ENCODE data around the gene CAMK1. TPM values are rescaled to one million over a fixed set of nuclear protein-coding genes. Genes with fewer than 3 reads are reported as not detected.

The CAMK1 gene
- total RNA-seq, 2 donors from 2014 or later, result 10.9 to 34.9 TPM

DNA sequence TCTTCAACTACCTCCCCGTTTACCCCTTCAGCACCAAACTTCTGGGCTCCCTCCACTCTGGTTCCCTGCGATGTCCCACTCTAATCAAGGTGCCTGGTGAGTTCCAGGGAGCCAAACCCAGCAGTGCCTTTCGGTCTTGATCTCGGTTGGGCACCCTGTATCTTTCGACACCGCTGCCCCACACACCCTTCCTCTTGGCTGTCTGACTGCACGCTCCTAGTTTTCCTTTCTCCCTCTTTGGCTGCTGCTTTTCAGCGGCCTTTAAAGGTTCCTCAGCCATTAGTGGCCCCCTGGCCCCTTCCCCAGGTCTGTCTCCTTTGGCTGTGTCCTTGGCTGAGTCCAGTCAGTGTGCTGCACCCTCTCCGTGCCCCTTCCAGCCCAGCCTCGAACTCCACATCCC is 41.1 kb upstream of the CAMK1 start:
- WGBS, 2 donors, result 67 to 78% methylated on average over 10 of the region's 10 CpGs
- Histone ChIP-seq H3K36me3 (replicated peaks in 1 of 2; ENCODE audit: insufficient read depth in 1 of 2, low read depth in 2 of 2) (peaks cover 0 to under 1% of the 10 kb centered on the region in 2 donors), H3K27me3 (no peaks in the 10 kb centered on the region), H3K4me3 (no peak overlapping the region), H3K4me1 (peaks cover 21% of the 10 kb centered on the region), H3K9me3 (no peaks in the 10 kb centered on the region), H3K27ac (no peak overlapping the region)
- intact Hi-C loops (cut with DNase I), result no loop called here
- ATAC-seq, result no peak
- no peak for DNase-seq
- TF ChIP-seq, protein P1, sequence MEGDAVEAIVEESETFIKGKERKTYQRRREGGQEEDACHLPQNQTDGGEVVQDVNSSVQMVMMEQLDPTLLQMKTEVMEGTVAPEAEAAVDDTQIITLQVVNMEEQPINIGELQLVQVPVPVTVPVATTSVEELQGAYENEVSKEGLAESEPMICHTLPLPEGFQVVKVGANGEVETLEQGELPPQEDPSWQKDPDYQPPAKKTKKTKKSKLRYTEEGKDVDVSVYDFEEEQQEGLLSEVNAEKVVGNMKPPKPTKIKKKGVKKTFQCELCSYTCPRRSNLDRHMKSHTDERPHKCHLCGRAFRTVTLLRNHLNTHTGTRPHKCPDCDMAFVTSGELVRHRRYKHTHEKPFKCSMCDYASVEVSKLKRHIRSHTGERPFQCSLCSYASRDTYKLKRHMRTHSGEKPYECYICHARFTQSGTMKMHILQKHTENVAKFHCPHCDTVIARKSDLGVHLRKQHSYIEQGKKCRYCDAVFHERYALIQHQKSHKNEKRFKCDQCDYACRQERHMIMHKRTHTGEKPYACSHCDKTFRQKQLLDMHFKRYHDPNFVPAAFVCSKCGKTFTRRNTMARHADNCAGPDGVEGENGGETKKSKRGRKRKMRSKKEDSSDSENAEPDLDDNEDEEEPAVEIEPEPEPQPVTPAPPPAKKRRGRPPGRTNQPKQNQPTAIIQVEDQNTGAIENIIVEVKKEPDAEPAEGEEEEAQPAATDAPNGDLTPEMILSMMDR (IDR thresholded peaks at IDR 0.05), result no peak
- no peak for TF ChIP-seq POLR2A (IDR thresholded peaks at IDR 0.05)

GRCh38 chr3:9810433-9810770 is 40.7 kb upstream of the CAMK1 start:
- TF ChIP-seq, protein P1 (IDR thresholded peaks at IDR 0.05), result no peak
- TF ChIP-seq POLR2A (IDR thresholded peaks at IDR 0.05), result no peak
- H3K27ac ChIP-seq, result peak overlapping the region; percentile 73 to 97 (median 88)
- H3K4me1 ChIP-seq, result peaks cover 21% of the 10 kb centered on the region
- H3K9me3 ChIP-seq, result no peaks in the 10 kb centered on the region
- peak overlapping the region; percentile 50 to 51 for H3K4me3 ChIP-seq
- no peaks in the 10 kb centered on the region for H3K27me3 ChIP-seq
- peaks cover 0 to 3% of the 10 kb centered on the region in 2 donors for H3K36me3 ChIP-seq (replicated peaks in 1 of 2; ENCODE audit: insufficient read depth in 1 of 2, low read depth in 2 of 2)
- DNase-seq (no peak), ATAC-seq (no peak)
- intact Hi-C loops (cut with DNase I), result no loop called here
- 5 to 21% methylated on average over 9 to 18 of the region's 18 CpGs for WGBS, 2 donors

DNA sequence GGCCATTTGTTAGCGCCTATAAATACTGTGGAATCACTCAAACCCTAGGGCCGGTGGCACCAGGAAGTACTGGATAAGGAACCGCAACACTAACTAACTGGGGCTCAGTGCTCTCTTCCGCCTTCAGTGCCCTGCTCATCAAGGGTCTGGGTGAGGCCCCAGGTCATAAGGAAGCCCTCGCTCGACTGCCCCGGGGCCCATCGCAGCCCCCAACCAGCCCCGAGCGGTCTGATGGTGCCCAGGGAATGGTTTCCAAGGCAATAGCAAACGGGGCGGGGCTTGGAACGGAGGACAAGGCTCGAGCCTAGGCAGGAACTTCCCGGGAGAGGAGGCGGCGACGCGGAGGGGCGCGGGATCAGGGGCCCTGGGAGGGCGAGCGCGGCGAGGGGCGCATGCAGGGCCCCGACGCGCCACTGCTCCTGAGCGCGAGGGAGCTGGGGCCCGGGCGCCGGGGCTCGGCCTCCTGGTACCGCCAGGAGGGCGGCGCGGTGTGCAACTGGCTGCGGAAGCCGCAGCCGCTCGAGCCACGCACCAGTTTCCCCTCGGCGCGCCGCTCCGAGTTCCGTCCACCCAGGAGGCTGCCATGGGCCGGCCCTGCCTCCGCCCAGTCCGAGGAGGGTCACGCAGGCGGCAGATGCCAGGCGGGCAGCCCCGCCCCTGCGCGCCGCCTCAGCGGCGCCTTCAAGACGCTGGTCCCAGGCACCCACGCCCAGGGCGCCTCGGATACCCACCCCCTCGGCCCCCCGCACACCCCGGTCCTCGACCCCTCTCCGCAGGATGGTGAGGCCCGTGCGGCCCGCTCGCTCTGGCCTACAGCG is 40.1 kb upstream of the CAMK1 start, which contains the start of gene TTLL3:
Gene TTLL3 (plus strand): TSS at position 648 of the 818 bp plus-strand sequence. CDS start 400 bp downstream, outside the sequence.
- H3K27ac ChIP-seq, result peak within 1 kb of the TSS; percentile 73 to 97 (median 88)
- H3K4me1 ChIP-seq, result peaks cover 21% of the 10 kb centered on the region
- H3K9me3 ChIP-seq, result no peaks in the 10 kb centered on the region
- TF ChIP-seq POLR2A (IDR thresholded peaks at IDR 0.05), result peak; percentile 66 to 71 (median 68)
- TF ChIP-seq, protein P1 (IDR thresholded peaks at IDR 0.05), result peak in 2 of 7 experiments; percentile 9 to 28
- H3K27me3 ChIP-seq, result no peaks in the 10 kb centered on the region
- WGBS, 2 donors, result 0% methylated on average over 23 to 74 of the region's 76 CpGs
- peak; percentile 82 for ATAC-seq
- H3K36me3 ChIP-seq (replicated peaks in 1 of 2; ENCODE audit: insufficient read depth in 1 of 2, low read depth in 2 of 2), result peaks cover 0 to 6% of the 10 kb centered on the region in 2 donors
- H3K4me3 ChIP-seq, result peak within 1 kb of the TSS; percentile 50 to 51
- intact Hi-C loops (cut with DNase I), result no loop called here
- DNase-seq, result peak; percentile 78 to 84 (median 82)

GRCh38 chr3:9809239-9809614 is 39.5 kb upstream of the CAMK1 start:
- Histone ChIP-seq H3K27ac (peak overlapping the region; percentile 73 to 97 (median 88)), H3K9me3 (no peaks in the 10 kb centered on the region), H3K4me3 (peak overlapping the region in 1 of 2 donors; percentile 51), H3K27me3 (no peaks in the 10 kb centered on the region), H3K4me1 (peaks cover 21% of the 10 kb centered on the region), H3K36me3 (replicated peaks in 1 of 2; ENCODE audit: insufficient read depth in 1 of 2, low read depth in 2 of 2) (peaks cover 0 to 10% of the 10 kb centered on the region in 2 donors)
- TF ChIP-seq, protein P1 (IDR thresholded peaks at IDR 0.05), result no peak
- no peak for TF ChIP-seq POLR2A (IDR thresholded peaks at IDR 0.05)
- ATAC-seq (peak; percentile 16), DNase-seq (peak in 1 of 4 donors; percentile 35)
- WGBS, 2 donors, result 77 to 89% methylated on average over 4 of the region's 4 CpGs
- intact Hi-C loops (cut with DNase I), result no loop called here

Measured in body of pancreas (tissue), 4 donors.